Glomerular visceral epithelial cell (primary cell): ENCODE data around the gene FAM219B.
"Not testable (repeated sequence)": the region's sequence is repeated elsewhere in the genome, so short reads cannot be mapped to it uniquely, and the experiment has no call there.

Experiments used
- DNase-seq: peaks from one replicate; pipeline ENCODE4 v3.0.0-alpha.2; 2016; ENCODE audit errors: extremely low spot score

Gene FAM219B

GRCh38 chr15:74903676-74904075 is 3.0 kb downstream of the FAM219B start:
- DNase-seq: no peak

GRCh38 chr15:74902295-74903075 is 4.2 kb downstream of the FAM219B start:
- no peak for DNase-seq

DNA sequence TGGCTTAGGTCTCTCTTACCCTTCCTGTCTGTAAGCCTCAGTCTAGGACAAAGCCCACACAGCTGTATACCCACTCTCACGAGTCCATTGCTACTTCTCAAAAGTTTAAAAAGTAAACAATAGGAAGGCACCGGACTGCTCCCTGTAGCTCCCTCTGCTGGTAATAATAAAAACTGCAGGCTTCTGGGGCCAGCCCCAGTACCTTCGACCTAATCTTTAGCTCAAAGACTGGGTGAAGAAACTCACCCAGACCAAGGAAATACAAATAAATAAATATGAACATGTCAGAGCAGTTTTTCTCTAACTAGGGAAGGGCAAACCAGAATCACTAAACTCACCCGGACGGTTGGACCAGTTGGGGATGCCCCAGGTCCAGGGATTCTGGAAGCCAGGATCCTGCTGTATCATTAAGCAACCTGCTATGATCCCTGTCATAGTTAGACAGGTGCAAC is 5.0 kb downstream of the FAM219B start:
- DNase-seq: peak; percentile 69

DNA sequence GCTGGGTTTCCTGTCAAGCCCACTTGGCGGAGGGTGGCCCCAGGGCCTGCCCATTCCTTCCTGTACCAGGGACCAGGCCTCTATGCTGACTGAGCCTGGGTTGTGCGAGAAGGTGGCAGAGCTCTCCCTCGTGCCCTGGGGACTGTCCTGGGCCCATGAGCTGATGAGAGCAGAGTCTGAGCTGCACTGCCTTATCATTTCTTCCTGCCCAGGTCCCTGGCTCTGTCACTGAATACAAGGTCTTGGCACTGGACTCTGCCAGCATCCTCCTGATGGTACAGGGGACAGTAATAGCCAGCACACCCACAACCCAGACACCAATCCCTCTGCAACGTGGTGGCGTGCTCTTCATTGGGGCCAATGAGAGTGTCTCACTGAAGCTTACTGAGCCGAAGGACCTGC is 9.3 kb downstream of the FAM219B start:
- DNase-seq: no peak

- no peak for DNase-seq
Observed at GRCh38 chr15:74896316-74896715, 10.3 kb downstream of the FAM219B start.

DNA sequence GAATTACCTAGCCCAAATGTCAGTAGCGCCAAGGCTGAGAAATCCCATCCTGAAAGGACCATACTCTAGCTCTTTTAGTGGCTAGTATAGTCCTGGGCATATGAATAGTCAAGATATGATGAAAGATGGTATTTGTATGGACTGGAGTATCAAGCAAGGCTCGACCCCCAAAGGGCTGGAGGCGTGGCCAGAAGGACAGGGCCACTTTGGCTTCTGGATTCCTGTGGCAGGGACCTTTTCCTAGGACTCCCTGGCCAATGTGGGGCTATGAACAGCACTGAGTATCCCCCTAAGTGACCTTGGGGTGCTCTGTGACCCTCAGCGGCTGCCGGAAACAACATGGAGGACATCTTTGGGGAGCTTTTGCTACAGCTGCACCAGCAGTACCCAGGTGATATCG is 10.8 kb downstream of the FAM219B start:
- DNase-seq: no peak

DNA sequence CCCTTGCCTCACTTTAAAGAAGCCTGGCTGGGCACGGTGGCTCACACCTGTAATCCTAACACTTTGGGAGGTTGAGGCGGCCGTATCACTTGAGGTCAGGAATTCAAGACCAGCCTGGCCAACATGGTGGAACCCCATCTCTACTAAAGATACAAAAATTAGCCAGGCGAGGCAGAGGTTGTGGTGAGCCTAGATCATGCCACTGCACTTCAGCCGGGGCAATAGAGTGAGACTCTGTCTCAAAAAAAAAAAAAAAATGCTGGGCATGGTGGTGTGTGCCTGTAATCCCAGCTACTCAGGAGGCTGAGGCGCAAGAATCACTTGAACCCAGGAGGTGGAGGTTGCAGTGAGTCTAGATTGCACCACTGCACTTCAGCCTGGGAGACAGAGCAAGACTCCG is 12.3 kb downstream of the FAM219B start:
- not testable (repeated sequence) for DNase-seq

DNA sequence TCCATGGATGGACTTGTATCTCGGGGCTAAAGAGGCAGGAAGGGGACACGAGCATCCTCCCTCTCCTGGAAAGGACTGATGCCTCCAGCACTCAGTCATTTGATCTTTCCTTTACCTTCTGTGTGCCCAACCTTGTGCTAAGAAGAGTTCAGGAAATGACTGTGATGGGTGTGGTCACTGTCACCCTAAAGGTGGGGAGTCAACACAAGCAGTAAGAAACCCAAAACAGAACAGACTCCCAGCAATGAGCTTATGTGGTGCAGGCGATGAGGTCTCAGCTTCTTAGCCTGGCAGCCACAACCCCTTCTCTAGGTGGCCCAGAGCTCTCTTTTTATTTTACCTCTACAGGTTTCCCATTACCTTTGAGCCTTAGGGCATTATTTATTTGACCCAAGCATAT is 13.0 kb downstream of the FAM219B start:
- DNase-seq: no peak

DNA sequence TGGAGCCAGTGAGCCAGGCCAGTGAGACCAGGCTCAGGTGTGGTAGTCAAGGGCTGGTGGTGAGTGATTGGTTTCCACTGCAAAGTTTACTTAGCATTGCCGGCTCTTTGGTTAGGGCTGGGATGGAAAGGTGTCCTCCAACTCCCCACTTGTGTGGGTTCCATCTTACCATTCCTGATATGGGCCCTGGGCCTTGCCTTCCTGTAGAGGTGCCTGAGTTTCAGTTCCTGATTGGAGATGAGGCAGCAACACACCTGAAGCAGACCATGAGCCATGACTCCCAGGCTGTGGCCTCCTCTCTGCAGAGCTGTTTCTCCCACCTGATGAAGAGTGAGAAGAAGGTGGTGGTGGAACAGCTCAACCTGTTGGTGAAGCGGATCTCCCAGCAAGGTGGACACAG is 13.7 kb downstream of the FAM219B start:
- DNase-seq: no peak

DNA sequence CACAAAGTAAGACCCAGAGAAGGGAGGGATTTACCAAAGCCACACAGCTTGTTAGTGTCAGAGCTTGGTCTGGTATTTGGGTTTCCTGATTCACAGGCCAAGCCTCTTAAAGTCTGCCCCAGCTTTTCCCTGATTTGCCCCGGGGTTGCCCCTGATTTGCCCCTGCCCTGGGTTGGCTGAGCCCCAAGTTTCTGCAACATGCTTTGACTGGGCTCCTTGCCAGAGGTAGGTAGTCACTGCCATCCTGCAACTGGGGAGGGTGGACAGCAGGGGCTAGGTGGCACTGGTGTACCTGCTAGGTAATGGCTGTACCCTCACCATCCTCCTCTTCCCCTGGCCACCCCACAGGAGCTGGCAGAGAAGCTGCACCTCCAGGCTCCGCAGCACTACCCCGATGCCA is 14.3 kb downstream of the FAM219B start:
- no peak for DNase-seq

GRCh38 chr15:74891469-74891868 is 15.2 kb downstream of the FAM219B start:
- DNase-seq: no peak

DNA sequence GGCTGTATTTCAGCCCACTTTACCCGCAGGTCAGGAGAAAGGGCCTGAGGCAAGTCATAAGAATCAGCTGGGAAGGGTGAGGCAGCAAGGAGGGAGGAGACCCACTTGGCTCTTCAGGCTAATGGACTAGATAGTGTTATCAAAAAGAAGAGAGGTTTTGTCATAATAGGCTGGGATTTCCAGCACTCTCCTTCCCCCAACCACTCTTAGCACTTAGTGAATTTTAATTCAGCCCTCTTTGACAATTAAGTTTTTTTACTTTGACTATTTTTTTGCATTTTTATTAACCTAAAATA is 16.0 kb downstream of the FAM219B start:
- DNase-seq: no peak

DNA sequence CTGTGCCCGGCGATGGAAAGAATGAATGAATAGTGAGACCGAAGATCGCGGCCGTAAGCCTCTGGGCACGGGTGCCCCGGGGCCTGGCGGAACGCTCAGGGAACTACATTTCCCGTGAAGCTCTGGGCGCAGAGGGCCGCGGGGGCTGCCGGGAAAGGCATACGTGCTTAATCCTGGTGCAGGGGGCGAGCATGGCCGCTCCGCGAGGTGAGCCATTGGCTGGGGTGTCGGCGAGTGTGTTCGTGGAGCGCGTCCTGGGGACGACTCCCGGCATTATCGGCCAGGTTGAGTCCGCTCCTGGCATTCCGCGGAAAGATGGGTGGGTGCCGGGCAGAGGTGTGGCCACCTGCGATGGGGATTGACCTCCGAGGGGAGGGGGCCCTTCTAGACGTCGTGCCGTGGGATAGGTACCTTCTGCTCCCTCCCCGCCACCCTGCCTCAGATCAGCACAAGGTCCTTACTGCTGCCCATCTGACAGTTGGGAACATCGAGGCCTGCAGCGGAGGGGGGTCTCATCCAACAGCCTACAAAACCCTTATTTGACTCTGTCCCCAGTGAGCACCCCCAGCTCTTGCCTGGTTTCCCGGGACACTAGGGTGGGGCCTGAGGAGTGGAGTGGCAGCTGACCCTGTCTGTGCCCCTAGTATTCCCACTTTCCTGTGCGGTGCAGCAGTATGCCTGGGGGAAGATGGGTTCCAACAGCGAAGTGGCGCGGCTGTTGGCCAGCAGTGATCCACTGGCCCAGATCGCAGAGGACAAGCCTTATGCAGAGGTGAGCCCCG is 16.6 kb downstream of the FAM219B start, which contains the start of gene MPI:
TSS of gene MPI (plus strand) at position 160 of the 782 bp plus-strand sequence. CDS start at position 192, 32 bp downstream.
- DNase-seq: peak; percentile 80

- no peak for DNase-seq
Observed at GRCh38 chr15:74889390-74889882, 17.2 kb downstream of the FAM219B start.

GRCh38 chr15:74888716-74889115 is 17.9 kb downstream of the FAM219B start:
- no peak for DNase-seq

DNA sequence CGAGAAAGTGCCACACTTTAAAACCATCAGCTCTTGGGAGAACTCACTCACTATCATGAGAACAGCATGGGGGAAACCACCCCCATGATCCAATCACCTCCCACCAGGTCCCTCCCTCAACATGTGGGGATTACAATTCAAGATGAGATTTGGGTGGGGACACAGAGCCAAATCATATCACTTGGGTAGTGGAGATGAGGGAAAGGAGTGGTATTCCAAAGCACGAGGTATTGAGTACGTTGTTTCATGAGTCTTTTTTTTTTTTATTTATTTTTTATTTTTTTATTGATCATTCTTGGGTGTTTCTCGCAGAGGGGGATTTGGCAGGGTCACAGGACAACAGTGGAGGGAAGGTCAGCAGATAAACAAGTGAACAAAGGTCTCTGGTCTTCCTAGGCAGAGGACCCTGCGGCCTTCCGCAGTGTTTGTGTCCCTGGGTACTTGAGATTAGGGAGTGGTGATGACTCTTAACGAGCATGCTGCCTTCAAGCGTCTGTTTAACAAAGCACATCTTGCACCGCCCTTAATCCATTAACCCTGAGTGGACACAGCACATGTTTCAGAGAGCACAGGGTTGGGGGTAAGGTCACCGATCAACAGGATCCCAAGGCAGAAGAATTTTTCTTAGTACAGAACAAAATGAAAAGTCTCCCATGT is 19.0 kb downstream of the FAM219B start:
- DNase-seq: not testable (repeated sequence)

- no peak for DNase-seq
Observed at GRCh38 chr15:74885461-74885860, 21.2 kb downstream of the FAM219B start.

GRCh38 chr15:74884428-74885223 is 22.0 kb downstream of the FAM219B start:
- DNase-seq: no peak

DNA sequence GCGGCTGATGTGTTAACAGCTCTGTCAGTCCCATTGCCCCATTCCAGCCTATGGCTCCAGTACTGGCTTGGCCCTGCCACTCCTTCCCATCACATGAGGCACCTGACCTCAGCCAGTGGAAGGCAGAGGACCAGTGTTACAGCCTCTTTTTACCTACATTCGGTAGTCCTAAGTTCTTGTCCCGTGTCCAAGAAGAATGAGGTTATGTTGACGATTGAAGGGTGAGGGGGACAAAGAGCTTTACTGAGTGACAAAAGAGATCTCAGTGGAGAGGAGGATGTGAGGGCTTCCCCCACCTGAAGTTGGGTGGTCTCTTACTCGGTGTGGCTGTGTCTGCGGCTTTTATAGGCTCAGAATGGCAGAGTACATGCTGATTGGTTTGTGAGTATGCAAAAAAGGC is 24.1 kb downstream of the FAM219B start:
- DNase-seq: no peak

DNA sequence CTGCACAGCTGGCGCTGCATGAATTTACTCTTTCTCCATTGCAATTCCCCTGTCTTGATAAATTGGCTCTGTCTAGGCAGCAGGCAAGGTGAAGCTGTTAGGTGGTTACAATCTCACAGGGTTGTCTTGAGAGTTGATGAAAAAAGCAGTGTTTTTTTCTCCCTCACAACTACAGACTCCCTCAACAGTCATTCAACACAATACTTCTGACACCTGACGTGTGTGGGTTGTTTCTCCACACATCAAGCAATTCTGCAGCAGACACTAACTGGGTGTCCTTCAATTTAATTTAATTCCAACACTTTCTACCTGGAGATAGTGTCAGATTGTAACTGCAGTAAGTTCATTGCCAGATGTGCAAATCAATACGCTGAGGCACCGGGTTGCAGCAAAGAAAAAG is 28.4 kb downstream of the FAM219B start:
- no peak for DNase-seq

DNA sequence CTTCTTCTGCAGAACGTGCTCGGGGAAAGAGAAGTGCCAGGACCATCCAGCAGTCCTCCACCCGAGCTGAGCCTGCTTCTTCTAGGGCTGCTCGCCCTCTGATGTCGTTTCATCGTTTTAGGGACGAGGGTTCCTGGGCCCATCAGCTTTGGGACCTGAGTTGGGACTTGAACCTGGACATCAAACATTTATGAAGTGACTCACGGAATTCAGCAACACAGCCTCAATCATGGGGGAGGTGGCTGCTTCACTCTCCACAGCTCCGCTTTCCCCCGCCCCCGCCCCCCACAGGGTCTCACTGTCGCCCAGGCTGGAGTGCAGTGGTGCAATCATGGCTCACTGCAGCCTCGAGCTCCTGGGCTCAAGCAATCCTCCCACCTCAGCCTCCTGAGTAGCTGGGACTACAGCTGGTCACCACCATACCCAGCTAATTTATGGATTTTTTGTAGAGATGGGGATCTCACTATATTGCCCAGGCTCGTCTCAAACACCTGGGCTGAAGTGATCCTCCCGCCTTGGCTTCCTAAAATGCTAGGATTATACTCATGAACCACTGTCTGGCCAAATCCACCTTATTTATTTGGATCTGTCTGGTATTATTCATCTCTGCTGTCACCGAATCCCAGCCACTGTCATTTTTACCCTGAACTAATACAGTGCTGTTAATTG is 32.8 kb downstream of the FAM219B start:
- no peak for DNase-seq
